HG03103 (cell line): ENCODE data around the gene SLC22A31.
A peak's percentile ranks its signal among the peaks of the same experiment; 100 is the strongest.
"Not testable (repeated sequence)": the region's sequence is repeated elsewhere in the genome, so short reads cannot be mapped to it uniquely, and the experiment has no call there.

Source experiments
- ATAC-seq: cut with Tn5 transposase; IDR thresholded peaks from one replicate; pipeline ENCODE4 v1.9.1; 2021; ENCODE audit warnings: low read depth; ENCODE audit not compliant: unreplicated experiment

Gene SLC22A31

GRCh38 chr16:89200124-89200849 is at the start of gene SLC22A31:
Gene SLC22A31 (minus strand): TSS chr16:89200537. CDS start chr16:89200501, 36 bp downstream.
- ATAC-seq = no peak

- ATAC-seq = no peak
These were observed 48.1 kb upstream of the SLC22A31 start for GRCh38 chr16:89248196-89248982.

GRCh38 chr16:89247734-89248075 is 47.4 kb upstream of the SLC22A31 start:
- not testable (repeated sequence) for ATAC-seq

- ATAC-seq = peak; percentile 69
These were observed 46.8 kb upstream of the SLC22A31 start for GRCh38 chr16:89246903-89247733.

GRCh38 chr16:89246383-89246902 is 46.1 kb upstream of the SLC22A31 start:
- no peak for ATAC-seq

- no peak for ATAC-seq
These were observed 44.4 kb upstream of the SLC22A31 start for GRCh38 chr16:89244754-89245153.

GRCh38 chr16:89244264-89244663 is 43.9 kb upstream of the SLC22A31 start:
- ATAC-seq = not testable (repeated sequence)

GRCh38 chr16:89243664-89244063 is 43.3 kb upstream of the SLC22A31 start:
- ATAC-seq = no peak

GRCh38 chr16:89242795-89243200 is 42.5 kb upstream of the SLC22A31 start:
- no peak for ATAC-seq

- ATAC-seq = peak; percentile 48
These were observed 41.1 kb upstream of the SLC22A31 start for GRCh38 chr16:89241187-89242007.

- no peak for ATAC-seq
These were observed 37.4 kb upstream of the SLC22A31 start for GRCh38 chr16:89237733-89238132.

- no peak for ATAC-seq
These were observed 33.5 kb upstream of the SLC22A31 start for GRCh38 chr16:89233678-89234490.

- ATAC-seq = no peak
These were observed 31.8 kb upstream of the SLC22A31 start for GRCh38 chr16:89232107-89232506.

- ATAC-seq = no peak
These were observed 29.9 kb upstream of the SLC22A31 start for GRCh38 chr16:89230255-89230654.

- no peak for ATAC-seq
These were observed 24.3 kb upstream of the SLC22A31 start for GRCh38 chr16:89224665-89225064.

GRCh38 chr16:89222931-89223330 is 22.6 kb upstream of the SLC22A31 start:
- no peak for ATAC-seq

GRCh38 chr16:89221604-89222003 is 21.3 kb upstream of the SLC22A31 start:
- no peak for ATAC-seq

- ATAC-seq = no peak
These were observed 19.0 kb upstream of the SLC22A31 start for GRCh38 chr16:89219365-89219764.
